Esophagus muscularis mucosa (tissue), 4 donors: ENCODE measurements around the gene CCNL2. TPM values are rescaled to one million over a fixed set of nuclear protein-coding genes. Genes with fewer than 3 reads are reported as not detected.

Experiments
- DNase-seq: peaks from one replicate; pipeline ENCODE4 v3.0.0-alpha.2; 2017; ENCODE audit errors: extremely low spot score
- H3K27ac ChIP-seq, 4 donors: fragments of 200-600 bp; sonication (generic); replicated peaks in 1 of 4; 1 replicate in 3 of 4; 2 replicates in 1 of 4; pipeline ENCODE4 v1.5.1; 2016 to 2019; ENCODE audit warnings: mild to moderate bottlenecking in 1 of 4
- H3K27me3 ChIP-seq, 4 donors: fragments of 200-600 bp; sonication (generic); one replicate each; pipeline versions ENCODE4 v1.5.1 to v1.6.0; 2016 to 2019
- H3K36me3 ChIP-seq, 4 donors: fragments of 200-600 bp; sonication (generic); one replicate each; pipeline ENCODE4 v1.5.1; 2016 to 2019
- H3K4me1 ChIP-seq, 4 donors: fragments of 200-600 bp; sonication (generic); one replicate each; pipeline ENCODE4 v1.5.1; 2016 to 2019
- H3K4me3 ChIP-seq, 4 donors: fragments of 200-600 bp; sonication (generic); 1 replicate in 2 of 4; 2 replicates in 2 of 4; pipeline ENCODE4 v1.5.1; 2016 to 2019; ENCODE audit warnings: mild to moderate bottlenecking in 4 of 4, moderate library complexity in 1 of 4
- H3K9me3 ChIP-seq, 4 donors: fragments of 200-600 bp; sonication (generic); 1 replicate in 3 of 4; 2 replicates in 1 of 4; pipeline ENCODE4 v1.5.1; 2016 to 2019
- CTCF ChIP-seq, 3 experiments: fragments of 200-600 bp in 2 of 3; fragments of 450-650 bp in 1 of 3; sonication (generic) in 2 of 3; IDR thresholded peaks; one replicate each; pipeline ENCODE4 v1.5.1; 2017 to 2019; ENCODE audit warnings: antibody characterized with exemption in 3 of 3, mild to moderate bottlenecking in 2 of 3, moderate library complexity in 1 of 3
- EP300 ChIP-seq: sonication (generic); formaldehyde crosslinking; IDR thresholded peaks from one replicate; pipeline ENCODE4 v1.6.1; 2017; ENCODE audit warnings: antibody characterized with exemption
- POLR2A ChIP-seq: fragments of 450-650 bp; IDR thresholded peaks from one replicate; pipeline ENCODE4 v1.6.1; 2017; ENCODE audit warnings: antibody characterized with exemption, moderate library complexity, mild to moderate bottlenecking, low read depth
- POLR2AphosphoS5 ChIP-seq, 2 donors: sonication (generic); formaldehyde crosslinking; IDR thresholded peaks; one replicate each; pipeline ENCODE4 v1.6.1; 2017; ENCODE audit warnings: antibody characterized with exemption in 2 of 2
- WGBS: methylation state at CpG from one replicate; pipeline ENCODE4 v1.1.5; 2018; 5-methylcytosine and 5-hydroxymethylcytosine counted together
- intact Hi-C: fragments of 100-400 bp; cut with DNase I; formaldehyde crosslinking; loops from one replicate; pipeline ENCODE4 v1.15.1; 2023
- total RNA-seq, 4 donors: library from RNA; depleted of rRNA; stranded (reverse); fragments of >200 nt; gene quantifications; one replicate each; pipeline versions ENCODE4 v1.1.0 to v1.2.1, GENCODE V29; 2016

CCNL2 gene
- total RNA-seq, 4 donors from 2014 or later: 73.4 to 136 (median 108) TPM

DNA sequence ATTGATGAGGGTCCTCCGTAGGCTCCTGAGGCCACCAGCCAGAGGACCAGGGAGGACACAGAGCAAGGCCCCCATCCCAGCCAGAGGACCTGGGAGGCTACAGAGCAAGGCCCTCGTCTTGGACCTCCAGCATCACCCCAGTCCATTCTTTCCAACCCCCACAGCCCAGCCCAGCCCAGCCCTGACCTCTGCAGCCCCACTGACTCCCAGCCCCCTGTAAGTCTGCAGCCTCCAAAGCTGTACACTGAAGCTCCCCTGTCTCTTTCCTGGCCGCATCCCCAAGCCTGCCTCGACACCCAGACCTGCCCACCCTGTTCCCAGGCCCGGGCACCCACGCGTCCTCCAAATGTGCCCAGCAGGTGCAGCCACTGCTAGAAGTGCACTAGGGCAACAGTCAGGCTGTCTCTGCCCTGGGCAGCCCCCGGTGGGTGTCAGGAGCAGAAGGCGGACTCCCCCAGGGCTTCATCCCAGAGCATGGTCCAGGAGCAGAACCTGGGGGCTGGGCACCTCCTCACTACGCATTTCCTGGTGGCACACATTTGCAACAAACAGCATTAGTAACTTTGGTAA lies 52.0 kb downstream of the CCNL2 start:
- Histone ChIP-seq H3K9me3 (no peaks in the 10 kb centered on the region), H3K4me3 (peak overlapping the region; percentile 68 to 93 (median 82)), H3K27me3 (no peaks in the 10 kb centered on the region), H3K27ac (peak overlapping the region; percentile 70 to 92 (median 80)), H3K4me1 (peaks cover 46 to 65% (median 55%) of the 10 kb centered on the region in 4 donors), H3K36me3 (peaks cover 0 to 6% (median 1%) of the 10 kb centered on the region in 4 donors)
- no peak for DNase-seq
- intact Hi-C loops: no loop called here
- no peak for TF ChIP-seq CTCF (IDR thresholded peaks at IDR 0.05)
- TF ChIP-seq POLR2A: no peak
- no peak for TF ChIP-seq EP300
- no peak for TF ChIP-seq POLR2AphosphoS5 (IDR thresholded peaks at IDR 0.05)
- WGBS: 79% methylated on average over 10 of the region's 10 CpGs

- WGBS: 90% methylated on average over 6 of the region's 10 CpGs
- no peaks in the 10 kb centered on the region for H3K9me3 ChIP-seq
- intact Hi-C loops: no loop called here
- H3K27me3 ChIP-seq: no peaks in the 10 kb centered on the region
- DNase-seq: no peak
- peak overlapping the region in 1 of 4 donors; percentile 4 for H3K4me3 ChIP-seq
- peaks cover 43 to 59% (median 50%) of the 10 kb centered on the region in 4 donors for H3K4me1 ChIP-seq
- H3K36me3 ChIP-seq: peaks cover 0 to 12% (median 7%) of the 10 kb centered on the region in 4 donors
- H3K27ac ChIP-seq: peak overlapping the region in 1 of 4 donors; percentile 28
- TF ChIP-seq POLR2A (no peak), EP300 (no peak), POLR2AphosphoS5 (IDR thresholded peaks at IDR 0.05) (no peak), CTCF (IDR thresholded peaks at IDR 0.05) (no peak)
These were observed 52.6 kb downstream of the CCNL2 start for GRCh38 chr1:1346501-1346890.

GRCh38 chr1:1345860-1346500 lies 53.2 kb downstream of the CCNL2 start:
- DNase-seq: no peak
- Histone ChIP-seq H3K36me3 (peaks cover 0 to 17% (median 13%) of the 10 kb centered on the region in 4 donors), H3K9me3 (no peaks in the 10 kb centered on the region), H3K27ac (peak overlapping the region in 2 of 4 donors; percentile 0 to 28), H3K4me1 (peaks cover 40 to 55% (median 46%) of the 10 kb centered on the region in 4 donors), H3K27me3 (no peaks in the 10 kb centered on the region), H3K4me3 (peak overlapping the region in 1 of 4 donors; percentile 4)
- intact Hi-C loops: no loop called here
- WGBS: 58% methylated on average over 9 of the region's 12 CpGs
- TF ChIP-seq EP300: no peak
- no peak for TF ChIP-seq POLR2AphosphoS5 (IDR thresholded peaks at IDR 0.05)
- no peak for TF ChIP-seq POLR2A
- TF ChIP-seq CTCF (IDR thresholded peaks at IDR 0.05): no peak

- Histone ChIP-seq H3K27me3 (no peaks in the 10 kb centered on the region), H3K27ac (peak overlapping the region in 3 of 4 donors; percentile 0 to 10 (median 3)), H3K36me3 (peaks cover under 1 to 23% (median 19%) of the 10 kb centered on the region in 4 donors), H3K4me1 (peaks cover 40 to 55% (median 46%) of the 10 kb centered on the region in 4 donors), H3K9me3 (no peaks in the 10 kb centered on the region), H3K4me3 (no peak overlapping the region)
- TF ChIP-seq CTCF (IDR thresholded peaks at IDR 0.05) (no peak), EP300 (no peak), POLR2AphosphoS5 (IDR thresholded peaks at IDR 0.05) (no peak), POLR2A (no peak)
- intact Hi-C loops: no loop called here
- 81% methylated on average over 5 of the region's 16 CpGs for WGBS
- no peak for DNase-seq
These were observed 53.8 kb downstream of the CCNL2 start for GRCh38 chr1:1345384-1345783.
